Duodenal mucosa (tissue), 2 donors: Measurements from ENCODE around the gene MSX1.
A peak's percentile ranks its signal among the peaks of the same experiment; 100 is the strongest.

ENCODE experiments used
- H3K27ac ChIP-seq: one replicate; pipeline ENCODE4 v1.7.0; 2013; ENCODE audit warnings: low read depth, low read length
- H3K27me3 ChIP-seq, 2 donors: one replicate each; pipeline ENCODE4 v1.7.0; 2013; ENCODE audit warnings: low read length in 2 of 2, control low read depth in 1 of 2; ENCODE audit not compliant: insufficient read depth in 2 of 2, control insufficient read depth in 1 of 2
- H3K36me3 ChIP-seq, 2 donors: one replicate each; pipeline ENCODE4 v1.7.0; 2013; ENCODE audit warnings: low read length in 2 of 2, control low read depth in 1 of 2; ENCODE audit not compliant: insufficient read depth in 2 of 2, control insufficient read depth in 1 of 2
- H3K4me1 ChIP-seq, 2 donors: one replicate each; pipeline ENCODE4 v1.7.0; 2013; ENCODE audit warnings: low read length in 2 of 2, control low read depth in 1 of 2; ENCODE audit not compliant: insufficient read depth in 2 of 2, control insufficient read depth in 1 of 2
- H3K4me3 ChIP-seq, 2 donors: one replicate each; pipeline ENCODE4 v1.7.0; 2013; ENCODE audit warnings: low read length in 2 of 2, low read depth in 1 of 2
- H3K9ac ChIP-seq, 2 donors: one replicate each; pipeline ENCODE4 v1.7.0; 2013; ENCODE audit warnings: low read length in 2 of 2, low read depth in 1 of 2
- H3K9me3 ChIP-seq, 2 donors: one replicate each; pipeline ENCODE4 v1.7.0; 2013; ENCODE audit warnings: low read length in 2 of 2, control low read depth in 1 of 2; ENCODE audit not compliant: control insufficient read depth in 1 of 2

MSX1 gene

DNA sequence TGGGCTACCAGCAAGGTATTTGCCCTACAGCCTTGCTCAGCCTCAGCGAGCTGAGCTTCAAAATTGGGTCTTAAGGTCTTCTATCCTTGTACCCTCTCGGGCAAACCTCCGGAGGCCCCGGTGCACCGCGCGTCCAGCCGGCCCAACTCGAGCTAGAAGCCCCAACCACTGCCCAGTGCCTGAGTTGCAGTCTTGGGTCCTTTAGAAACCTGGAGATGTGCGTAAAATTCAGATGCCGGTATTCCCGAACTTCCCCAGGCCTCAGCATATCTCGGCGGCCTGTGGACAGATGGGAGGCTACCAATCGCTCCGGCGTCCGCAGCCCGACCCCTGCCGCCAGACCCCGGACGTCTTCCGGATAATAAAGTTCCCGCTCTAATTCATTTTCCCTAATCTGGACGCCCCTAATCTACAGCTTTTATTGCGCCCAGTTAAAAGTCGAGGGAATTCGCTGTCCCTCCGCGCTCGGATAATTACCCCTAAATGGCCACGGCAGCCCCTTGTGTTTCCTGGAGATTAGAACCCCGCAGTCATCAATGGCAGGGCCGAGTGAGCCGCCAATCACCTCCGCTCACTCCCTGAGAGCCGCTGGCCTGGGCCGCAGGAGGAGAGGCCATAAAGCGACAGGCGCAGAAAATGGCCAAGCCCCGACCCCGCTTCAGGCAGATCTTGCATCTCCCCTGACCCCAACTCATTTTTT is 1.5 kb upstream of the MSX1 start:
- H3K36me3 ChIP-seq = no peaks in the 10 kb centered on the region
- H3K4me3 ChIP-seq = no peak overlapping the region
- peaks cover 84 to 88% of the 10 kb centered on the region in 2 donors for H3K27me3 ChIP-seq
- peaks cover 18 to 20% of the 10 kb centered on the region in 2 donors for H3K4me1 ChIP-seq
- no peaks in the 10 kb centered on the region for H3K9me3 ChIP-seq
- H3K9ac ChIP-seq = no peak overlapping the region
- H3K27ac ChIP-seq = no peak overlapping the region

GRCh38 chr4:4858527-4859324 is 739 bp upstream of the MSX1 start:
- Histone ChIP-seq H3K4me1 (peaks cover 13 to 14% of the 10 kb centered on the region in 2 donors), H3K27me3 (peaks cover 82 to 84% of the 10 kb centered on the region in 2 donors), H3K4me3 (peak overlapping the region; percentile 58), H3K27ac (no peak overlapping the region), H3K36me3 (no peaks in the 10 kb centered on the region), H3K9me3 (no peaks in the 10 kb centered on the region), H3K9ac (no peak overlapping the region)

GRCh38 chr4:4859799-4860599 is 534 bp downstream of the MSX1 start:
- peak overlapping the region; percentile 25 to 39 for H3K9ac ChIP-seq
- H3K4me1 ChIP-seq = peaks cover 13 to 14% of the 10 kb centered on the region in 2 donors
- no peaks in the 10 kb centered on the region for H3K9me3 ChIP-seq
- peaks cover 83 to 85% of the 10 kb centered on the region in 2 donors for H3K27me3 ChIP-seq
- peak overlapping the region; percentile 73 to 86 for H3K4me3 ChIP-seq
- no peak overlapping the region for H3K27ac ChIP-seq
- H3K36me3 ChIP-seq = no peaks in the 10 kb centered on the region

GRCh38 chr4:4860600-4861389 is 1.3 kb downstream of the MSX1 start:
- H3K4me1 ChIP-seq = peaks cover 13 to 14% of the 10 kb centered on the region in 2 donors
- peak overlapping the region; percentile 73 to 86 for H3K4me3 ChIP-seq
- H3K27me3 ChIP-seq = peaks cover 83 to 85% of the 10 kb centered on the region in 2 donors
- no peaks in the 10 kb centered on the region for H3K9me3 ChIP-seq
- H3K9ac ChIP-seq = peak overlapping the region; percentile 25 to 39
- no peak overlapping the region for H3K27ac ChIP-seq
- no peaks in the 10 kb centered on the region for H3K36me3 ChIP-seq

GRCh38 chr4:4861390-4862018 is 2.0 kb downstream of the MSX1 start:
- peaks cover 13 to 17% of the 10 kb centered on the region in 2 donors for H3K4me1 ChIP-seq
- no peak overlapping the region for H3K9ac ChIP-seq
- peak overlapping the region; percentile 73 to 86 for H3K4me3 ChIP-seq
- H3K27ac ChIP-seq = no peak overlapping the region
- H3K9me3 ChIP-seq = no peaks in the 10 kb centered on the region
- H3K36me3 ChIP-seq = no peaks in the 10 kb centered on the region
- peaks cover 83 to 85% of the 10 kb centered on the region in 2 donors for H3K27me3 ChIP-seq

- no peak overlapping the region for H3K27ac ChIP-seq
- H3K27me3 ChIP-seq = peaks cover 82 to 87% of the 10 kb centered on the region in 2 donors
- peaks cover 13 to 19% of the 10 kb centered on the region in 2 donors for H3K4me1 ChIP-seq
- no peaks in the 10 kb centered on the region for H3K9me3 ChIP-seq
- H3K9ac ChIP-seq = no peak overlapping the region
- no peaks in the 10 kb centered on the region for H3K36me3 ChIP-seq
- H3K4me3 ChIP-seq = no peak overlapping the region
These were observed 2.6 kb downstream of the MSX1 start for GRCh38 chr4:4862071-4862551.

GRCh38 chr4:4862665-4863482 is 3.4 kb downstream of the MSX1 start:
- no peaks in the 10 kb centered on the region for H3K9me3 ChIP-seq
- H3K27ac ChIP-seq = no peak overlapping the region
- H3K4me3 ChIP-seq = no peak overlapping the region
- H3K9ac ChIP-seq = no peak overlapping the region
- H3K4me1 ChIP-seq = peaks cover 13 to 19% of the 10 kb centered on the region in 2 donors
- no peaks in the 10 kb centered on the region for H3K36me3 ChIP-seq
- H3K27me3 ChIP-seq = peaks cover 81 to 87% of the 10 kb centered on the region in 2 donors

DNA sequence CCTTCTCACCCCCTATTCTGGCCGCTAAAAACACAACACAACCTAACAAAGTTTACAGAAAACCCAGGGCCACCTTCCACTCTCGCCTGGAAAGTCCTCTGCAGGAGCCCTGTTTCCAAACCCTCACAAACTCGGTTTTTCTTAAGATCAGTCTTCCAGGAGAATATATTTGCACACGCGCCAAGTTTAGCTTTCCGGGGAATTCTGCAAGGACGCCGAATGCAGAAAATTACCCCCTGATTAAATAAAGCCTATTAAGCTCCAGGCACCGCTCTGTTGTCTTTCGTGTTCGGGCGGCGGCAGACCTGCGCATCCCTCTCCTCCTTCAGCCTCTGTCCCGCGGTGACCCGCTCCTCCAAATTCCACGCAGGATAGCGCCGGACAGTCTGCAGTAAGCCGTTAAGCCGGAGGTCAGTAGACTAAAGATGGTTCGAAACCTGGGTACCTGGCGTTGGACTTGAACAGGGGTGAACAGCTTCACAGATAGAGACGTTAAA is 5.0 kb downstream of the MSX1 start:
- Histone ChIP-seq H3K4me1 (peaks cover 13 to 19% of the 10 kb centered on the region in 2 donors), H3K27me3 (peaks cover 86 to 89% of the 10 kb centered on the region in 2 donors)

More for the DNA sequence above, 5.0 kb downstream of the MSX1 start:
- Histone ChIP-seq H3K36me3 (no peaks in the 10 kb centered on the region), H3K4me3 (no peak overlapping the region), H3K27ac (no peak overlapping the region), H3K9ac (no peak overlapping the region), H3K9me3 (no peaks in the 10 kb centered on the region)
